ENCODE data around the gene PRDM12. TPM values are rescaled to one million over a fixed set of nuclear protein-coding genes. Genes with fewer than 3 reads are reported as not detected.

PRDM12 gene
- total and polyA plus RNA-seq, 2 of the 8 experiments (the other 6 are each of a cell fraction or from before 2014, with no cell fraction given): 0.14 to 0.22 TPM

GRCh38 chr9:130663977-130664250 is 480 bp upstream of the PRDM12 start:
- no peak overlapping the region for H4K91ac ChIP-seq (replicated peaks; ENCODE audit: insufficient read length, low read length)
- peaks cover 0 to 6% (median 0%) of the 10 kb centered on the region in 4 experiments; a peak in 1 of 8 replicates for H3K36me3 ChIP-seq (ENCODE audit: control insufficient read depth in 2 of 4, insufficient read depth in 4 of 4, low read length in 3 of 4)
- FAIRE-seq (no peak), DNase-seq (ENCODE audit: low read depth in 1 of 2, low spot score in 2 of 2) (peak in 1 of 2 experiments; percentile 83)
- H2BK12ac ChIP-seq (ENCODE audit: low read depth, low read length): no peak overlapping the region
- H3K56ac ChIP-seq (replicated peaks; ENCODE audit: insufficient read length, low read depth, low read length): no peak overlapping the region
- H3K4me3 ChIP-seq (ENCODE audit: extremely low read depth in 1 of 4, insufficient read depth in 2 of 4, low read depth in 3 of 4, low read length in 4 of 4): peak overlapping the region; percentile 31 to 62 (median 33)
- peaks cover 7 to 22% of the 10 kb centered on the region in 2 experiments for H4K20me1 ChIP-seq (replicated peaks in 1 of 2; ENCODE audit: control insufficient read depth in 1 of 2, insufficient read depth in 2 of 2, low read length in 2 of 2)
- H3K4me1 ChIP-seq (replicated peaks in 1 of 4; ENCODE audit: control insufficient read depth in 3 of 4, insufficient read depth in 4 of 4, low read length in 3 of 4): peaks cover 4 to 45% (median 28%) of the 10 kb centered on the region in 4 experiments
- no peak overlapping the region for H2BK120ac ChIP-seq (replicated peaks; ENCODE audit: low read depth, low read length)
- H3K27me3 ChIP-seq (replicated peaks in 1 of 4; ENCODE audit: control insufficient read depth in 3 of 4, extremely low read depth in 1 of 4, insufficient read depth in 3 of 4, low read length in 3 of 4): peaks cover 95 to 100% (median 100%) of the 10 kb centered on the region in 4 experiments
- H3K4ac ChIP-seq (replicated peaks; ENCODE audit: insufficient read length, low read depth, low read length): no peak overlapping the region
- ChIA-PET POLR2A (ENCODE audit: partially characterized antibody) (interaction anchor here (1.0 to 1.8 kb wide), 3 partner anchors 25 to 63 kb away, joined by 3 to 4 read pairs (median 4); no protein-coding TSS in a partner anchor), CTCF (ENCODE audit: partially characterized antibody) (interaction anchor here (0.7 to 2.0 kb wide), 3 partner anchors 20 to 227 kb away, joined by 3 to 7 read pairs (median 5); no protein-coding TSS in a partner anchor)
- H2BK15ac ChIP-seq (ENCODE audit: low read length): no peak overlapping the region
- H2BK5ac ChIP-seq (ENCODE audit: low read depth, low read length): 0 out of 2 replicates have a peak overlapping the region, but pooled peaks have one; percentile 24
- no peak overlapping the region for H3K9ac ChIP-seq (replicated peaks in 1 of 4; ENCODE audit: extremely low read depth in 1 of 4, low read depth in 3 of 4, low read length in 3 of 4)
- peak overlapping the region; percentile 62 to 74 for H3K4me2 ChIP-seq (ENCODE audit: insufficient read depth in 1 of 2, low read depth in 2 of 2, low read length in 2 of 2)
- H3K27ac ChIP-seq (ENCODE audit: low read depth, low read length): no peak overlapping the region
- peaks cover 12% of the 10 kb centered on the region; the same call in 1 of the 2 replicates for H3K23me2 ChIP-seq (ENCODE audit: low read depth, low read length)
- no peaks in the 10 kb centered on the region for H3K79me1 ChIP-seq (ENCODE audit: low read depth, low read length)
- H4K5ac ChIP-seq (ENCODE audit: insufficient read length, low read depth, low read length): no peak overlapping the region
- H2AK5ac ChIP-seq (ENCODE audit: low read depth, low read length): no peak overlapping the region
- no peaks in the 10 kb centered on the region for H3K79me2 ChIP-seq (ENCODE audit: control insufficient read depth in 1 of 2, insufficient read depth in 2 of 2, low read length in 2 of 2)
- 0% methylated on average over 5 of the region's 19 CpGs; no CpG with 5 or more reads in 1 of the 2 experiments for WGBS, 2 experiments (ENCODE audit: extremely low coverage in 1 of 2, insufficient coverage in 1 of 2, insufficient read length in 1 of 2, insufficient replicate concordance in 2 of 2, low coverage in 1 of 2, low lambda C conversion rate in 2 of 2, missing lambda C conversion rate in 1 of 2)
- peak overlapping the region; percentile 36 for H3K18ac ChIP-seq (ENCODE audit: extremely low read depth, low read length)
- no peak overlapping the region for H2AFZ ChIP-seq (ENCODE audit: low read length)
- no peak overlapping the region for H3K14ac ChIP-seq (ENCODE audit: insufficient read length)
- no peak overlapping the region for H3K23ac ChIP-seq (ENCODE audit: insufficient read length)
- peaks cover under 1 to 3% of the 10 kb centered on the region in 2 experiments; a peak in 3 of 4 replicates for H3K9me3 ChIP-seq (ENCODE audit: insufficient read depth in 2 of 2, low read depth in 1 of 2, low read length in 1 of 2)
- no peak overlapping the region for H2BK20ac ChIP-seq (ENCODE audit: low read length)
- H4K8ac ChIP-seq (ENCODE audit: extremely low read depth, insufficient read depth, low read length): no peak overlapping the region; the same call in 1 of the 2 replicates
- TF ChIP-seq CBX5 (IDR thresholded peaks at IDR 0.05; ENCODE audit: low read depth, low read length) (no peak), KDM4A (IDR thresholded peaks at IDR 0.05; ENCODE audit: low read depth, low read length, severe bottlenecking) (no peak), BCL11A (IDR thresholded peaks at IDR 0.05; ENCODE audit: low read depth in 2 of 2, low read length in 2 of 2) (no peak), CTBP2 (IDR thresholded peaks at IDR 0.05; ENCODE audit: borderline replicate concordance, insufficient read depth, insufficient read length, low read length) (peak; percentile 11), SP4 (IDR thresholded peaks at IDR 0.05; ENCODE audit: low read length) (0 out of 2 replicates have a peak, but pooled peaks have one; percentile 14), TCF12 (IDR thresholded peaks at IDR 0.05; ENCODE audit: low read depth, low read length) (no peak), POU5F1 (IDR thresholded peaks at IDR 0.05; ENCODE audit: low read depth, low read length) (no peak)
